Measurements from ENCODE around the gene CHRNA4.
"Not testable (repeated sequence)": the region's sequence is repeated elsewhere in the genome, so short reads cannot be mapped to it uniquely, and the experiment has no call there.

The CHRNA4 gene

DNA sequence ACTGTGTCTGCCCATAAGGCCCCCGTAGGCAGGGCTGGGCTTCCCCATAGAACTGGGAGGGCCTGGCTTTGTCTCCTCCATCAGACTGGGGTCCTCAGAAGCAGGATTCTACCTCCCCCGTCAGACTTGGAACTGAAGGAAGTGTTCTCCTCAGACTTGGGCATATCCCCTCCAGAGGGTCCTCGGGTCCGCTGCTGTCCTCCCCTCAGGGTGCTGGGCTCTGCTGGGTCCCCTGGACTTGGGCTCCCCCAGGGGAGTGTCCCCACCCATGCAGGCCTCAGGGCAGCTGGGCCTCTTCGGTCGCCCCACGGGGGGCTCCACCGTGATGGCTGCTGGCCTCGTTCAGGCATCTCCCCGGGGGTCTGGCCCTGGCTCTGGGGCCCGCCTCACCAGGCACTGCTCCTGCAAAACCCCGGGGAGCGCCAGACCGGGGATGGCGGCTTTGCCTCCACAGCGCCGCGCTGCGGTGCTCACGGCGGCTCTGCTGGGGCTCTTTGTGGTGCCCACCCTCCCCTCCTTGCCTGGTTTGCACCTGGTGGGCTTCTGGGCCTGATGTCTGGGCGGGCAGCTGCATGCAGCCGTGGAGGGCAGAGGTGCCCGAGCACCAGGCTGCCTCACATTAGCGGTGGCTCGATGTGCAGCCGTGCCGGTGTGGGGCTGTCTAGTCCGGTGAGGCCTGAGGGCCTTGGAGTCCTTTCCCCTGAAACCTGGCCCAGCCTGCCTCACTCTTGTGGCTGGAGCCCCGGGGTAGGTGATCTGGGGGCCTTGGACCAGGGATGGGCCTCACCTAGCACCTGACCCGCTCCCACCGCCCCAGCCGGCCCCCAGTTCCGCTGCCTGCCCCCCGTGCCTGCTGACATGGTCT, 54.2 kb downstream of the CHRNA4 start:
- H3K4me3 ChIP-seq = no peak overlapping the region

DNA sequence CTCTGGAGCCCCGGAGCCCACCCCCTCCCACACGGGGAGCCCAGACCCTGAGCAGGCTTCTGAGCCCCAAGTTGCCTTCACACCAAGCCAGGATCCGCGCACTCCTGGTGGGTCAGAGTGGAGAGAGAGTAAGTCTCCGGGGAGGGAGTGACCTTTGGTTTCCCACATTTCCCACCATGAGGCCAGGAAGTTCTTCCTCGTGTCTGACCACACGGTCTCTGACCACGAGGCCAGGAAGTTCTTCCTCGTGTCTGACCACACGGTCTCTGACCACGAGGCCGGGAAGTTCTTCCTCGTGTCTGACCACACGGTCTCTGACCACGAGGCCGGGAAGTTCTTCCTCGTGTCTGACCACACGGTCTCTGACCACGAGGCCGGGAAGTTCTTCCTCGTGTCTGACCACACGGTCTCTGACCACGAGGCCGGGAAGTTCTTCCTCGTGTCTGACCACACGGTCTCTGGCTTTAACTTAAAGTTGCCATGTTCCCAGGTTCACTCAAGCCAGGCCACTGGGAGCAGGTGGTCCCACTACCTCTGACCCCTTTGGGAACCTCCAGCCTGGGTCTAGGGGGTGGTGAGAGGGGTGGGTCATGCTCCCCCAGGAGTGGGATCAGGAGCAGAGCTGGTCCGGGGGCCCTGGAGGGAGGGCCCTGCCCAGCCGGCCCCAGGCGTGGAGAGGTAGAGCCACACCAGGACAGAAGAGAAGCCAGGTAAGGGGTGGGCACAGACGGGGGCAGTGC, 55.0 kb downstream of the CHRNA4 start:
- H3K27ac ChIP-seq; H3K4me1 ChIP-seq; H3K4me3 ChIP-seq; H3K9me3 ChIP-seq; DNase-seq; intact Hi-C loops (cut with DNase I; ENCODE audit: low total_unique reads); H3K36me3 ChIP-seq: not testable (repeated sequence)
- peaks cover 0 to 74% of the 10 kb centered on the region in 2 donors for H3K27me3 ChIP-seq

More for the DNA sequence above, 54.2 kb downstream of the CHRNA4 start:
- Histone ChIP-seq H3K36me3 (no peaks in the 10 kb centered on the region), H3K27me3 (peaks cover 0 to 82% of the 10 kb centered on the region in 2 donors), H3K4me1 (no peaks in the 10 kb centered on the region), H3K27ac (no peak overlapping the region), H3K9me3 (no peaks in the 10 kb centered on the region)
- intact Hi-C loops (cut with DNase I; ENCODE audit: low total_unique reads) = no loop called here
- TF ChIP-seq, protein P1, sequence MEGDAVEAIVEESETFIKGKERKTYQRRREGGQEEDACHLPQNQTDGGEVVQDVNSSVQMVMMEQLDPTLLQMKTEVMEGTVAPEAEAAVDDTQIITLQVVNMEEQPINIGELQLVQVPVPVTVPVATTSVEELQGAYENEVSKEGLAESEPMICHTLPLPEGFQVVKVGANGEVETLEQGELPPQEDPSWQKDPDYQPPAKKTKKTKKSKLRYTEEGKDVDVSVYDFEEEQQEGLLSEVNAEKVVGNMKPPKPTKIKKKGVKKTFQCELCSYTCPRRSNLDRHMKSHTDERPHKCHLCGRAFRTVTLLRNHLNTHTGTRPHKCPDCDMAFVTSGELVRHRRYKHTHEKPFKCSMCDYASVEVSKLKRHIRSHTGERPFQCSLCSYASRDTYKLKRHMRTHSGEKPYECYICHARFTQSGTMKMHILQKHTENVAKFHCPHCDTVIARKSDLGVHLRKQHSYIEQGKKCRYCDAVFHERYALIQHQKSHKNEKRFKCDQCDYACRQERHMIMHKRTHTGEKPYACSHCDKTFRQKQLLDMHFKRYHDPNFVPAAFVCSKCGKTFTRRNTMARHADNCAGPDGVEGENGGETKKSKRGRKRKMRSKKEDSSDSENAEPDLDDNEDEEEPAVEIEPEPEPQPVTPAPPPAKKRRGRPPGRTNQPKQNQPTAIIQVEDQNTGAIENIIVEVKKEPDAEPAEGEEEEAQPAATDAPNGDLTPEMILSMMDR (IDR thresholded peaks at IDR 0.05) = no peak
- no peak for DNase-seq

DNA sequence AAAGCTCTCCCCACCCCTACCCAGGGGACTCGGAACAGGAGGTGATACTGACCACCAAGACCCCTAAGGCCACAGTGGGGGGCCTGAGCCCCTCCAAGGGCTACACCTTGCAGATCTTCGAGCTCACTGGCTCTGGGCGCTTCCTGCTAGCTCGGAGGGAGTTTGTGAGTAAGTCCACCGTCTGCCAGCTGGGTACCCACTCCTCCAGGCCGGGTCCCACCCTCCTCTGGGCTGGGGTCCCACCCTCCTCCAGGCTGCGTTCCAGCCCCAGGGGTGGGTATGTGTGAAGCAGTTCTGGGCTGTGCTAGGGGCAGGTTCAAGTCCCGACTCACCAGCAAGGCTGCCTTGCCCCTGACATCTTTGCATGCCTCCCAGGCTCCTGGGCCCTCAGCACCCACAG, 55.8 kb downstream of the CHRNA4 start:
- no peaks in the 10 kb centered on the region for H3K36me3 ChIP-seq
- peaks cover 0 to 67% of the 10 kb centered on the region in 2 donors for H3K27me3 ChIP-seq
- H3K4me3 ChIP-seq = no peak overlapping the region
- H3K9me3 ChIP-seq = peaks cover 0 to 7% (median under 1%) of the 10 kb centered on the region in 3 donors
- DNase-seq = no peak
- no peaks in the 10 kb centered on the region for H3K4me1 ChIP-seq
- intact Hi-C loops (cut with DNase I; ENCODE audit: low total_unique reads) = no loop called here
- H3K27ac ChIP-seq = no peak overlapping the region
- TF ChIP-seq, protein P1 (IDR thresholded peaks at IDR 0.05) = no peak

DNA sequence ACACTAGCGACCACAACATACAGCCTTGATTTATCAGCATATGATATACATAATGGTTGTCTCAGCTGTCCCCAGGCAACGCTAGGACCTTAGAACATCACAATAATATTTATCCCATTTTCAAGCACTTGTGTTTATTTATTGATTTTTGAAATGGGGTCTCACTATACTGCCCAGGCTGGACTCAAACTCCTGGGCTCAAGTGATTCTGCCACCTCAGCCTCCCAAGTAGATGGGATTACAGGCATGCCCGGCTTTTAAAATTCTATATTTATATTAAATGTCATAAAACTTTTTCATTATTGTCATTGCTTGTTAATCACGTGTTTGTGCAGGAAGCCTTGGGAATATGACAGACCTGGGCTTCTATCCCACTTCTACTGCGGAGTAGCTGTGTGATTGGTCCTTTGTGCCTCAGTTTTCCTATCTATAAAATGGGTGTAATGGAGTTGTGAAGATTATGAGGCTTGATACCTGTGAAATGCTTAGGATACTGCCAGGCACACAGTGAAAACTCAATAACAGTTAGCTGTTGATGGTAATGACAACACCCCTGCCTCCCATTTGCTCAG, 58.0 kb downstream of the CHRNA4 start:
- Histone ChIP-seq H3K9me3 (peaks cover 0 to 7% (median 4%) of the 10 kb centered on the region in 3 donors), H3K4me1 (no peaks in the 10 kb centered on the region), H3K27me3 (peaks cover 0 to 57% of the 10 kb centered on the region in 2 donors), H3K4me3 (no peak overlapping the region), H3K36me3 (no peaks in the 10 kb centered on the region), H3K27ac (no peak overlapping the region)
- intact Hi-C loops (cut with DNase I; ENCODE audit: low total_unique reads) = no loop called here
- no peak for DNase-seq
- TF ChIP-seq, protein P1 (IDR thresholded peaks at IDR 0.05) = no peak

DNA sequence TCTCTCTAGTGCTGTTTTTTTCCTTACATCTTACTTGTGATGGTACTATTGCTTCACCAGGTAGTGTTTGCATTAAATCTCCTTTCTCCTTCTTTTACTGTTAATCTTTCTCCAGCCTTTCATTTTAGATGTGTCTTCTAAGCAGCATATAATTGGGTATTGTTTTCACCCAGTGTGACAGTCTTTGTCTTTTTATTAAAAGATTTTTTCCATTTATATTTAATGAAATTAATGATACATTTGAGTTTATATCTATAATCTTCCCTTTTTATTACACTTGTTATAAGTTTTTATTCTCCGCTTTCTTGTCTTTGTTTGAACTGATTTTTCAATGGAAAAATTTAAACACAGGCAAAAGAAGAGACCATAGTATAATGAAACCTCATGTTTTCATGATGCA, 59.5 kb downstream of the CHRNA4 start:
- H3K27me3 ChIP-seq = peaks cover 0 to 57% of the 10 kb centered on the region in 2 donors
- TF ChIP-seq, protein P1 (IDR thresholded peaks at IDR 0.05) = no peak
- no peaks in the 10 kb centered on the region for H3K36me3 ChIP-seq
- H3K4me3 ChIP-seq = no peak overlapping the region
- no peaks in the 10 kb centered on the region for H3K4me1 ChIP-seq
- no peak overlapping the region for H3K27ac ChIP-seq
- peaks cover 0 to 7% (median 4%) of the 10 kb centered on the region in 3 donors for H3K9me3 ChIP-seq
- DNase-seq = no peak
- intact Hi-C loops (cut with DNase I; ENCODE audit: low total_unique reads) = no loop called here
